Central memory CD4-positive, alpha-beta T cell (primary cell): ENCODE measurements around the gene SLC25A21.
"Not testable (repeated sequence)": the region's sequence is repeated elsewhere in the genome, so short reads cannot be mapped to it uniquely, and the experiment has no call there.

ENCODE experiments used
- DNase-seq: peaks from one replicate; pipeline ENCODE4 v3.0.0; 2022

SLC25A21 gene

DNA sequence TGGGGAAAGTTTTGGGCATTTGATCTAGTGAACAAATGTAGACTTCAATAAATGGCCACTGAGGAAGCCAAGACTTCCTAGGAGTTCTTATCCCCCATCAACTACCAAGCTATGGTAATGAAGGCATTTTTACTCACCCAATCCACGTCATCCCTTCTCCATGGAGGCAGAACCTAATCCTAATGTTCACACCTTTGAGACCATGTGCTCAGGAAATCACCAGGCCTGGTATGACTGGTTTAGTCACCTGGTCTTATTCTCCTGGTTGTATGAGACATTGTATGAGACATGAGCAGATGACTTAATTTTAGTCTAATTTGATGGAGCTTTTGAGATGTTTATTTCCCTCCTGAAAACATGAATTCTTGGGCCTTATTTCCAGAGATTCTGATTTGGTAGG lies 422.2 kb downstream of the SLC25A21 start:
- DNase-seq, result no peak

DNA sequence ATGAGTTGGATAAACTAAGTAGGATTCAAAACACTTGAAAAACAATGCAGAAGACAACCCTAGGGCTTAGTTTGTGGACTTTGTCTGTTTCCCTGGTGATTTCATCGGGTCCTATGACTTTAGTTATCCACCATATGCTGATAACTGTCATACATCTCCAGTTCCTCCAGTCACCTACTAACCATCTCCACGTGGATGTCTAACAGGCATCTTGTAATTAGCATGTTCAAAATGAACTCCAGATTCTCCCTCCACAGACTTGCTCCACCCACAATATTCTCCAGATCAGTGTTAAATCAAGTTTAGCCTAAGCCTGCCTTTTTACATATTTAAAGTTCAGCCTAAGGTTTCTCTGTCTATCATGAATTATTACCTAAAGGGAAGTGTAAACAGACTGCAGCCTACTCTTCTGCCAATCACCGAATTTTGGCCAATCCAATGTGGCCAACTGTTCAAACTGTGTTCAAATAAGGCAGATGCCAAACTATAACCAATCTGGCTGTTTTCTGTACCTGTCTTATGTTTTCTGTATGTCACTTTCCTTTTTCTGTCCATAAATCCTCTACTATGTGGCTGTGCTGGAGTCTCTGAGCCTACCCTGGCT lies 423.7 kb downstream of the SLC25A21 start:
- no peak for DNase-seq

DNA sequence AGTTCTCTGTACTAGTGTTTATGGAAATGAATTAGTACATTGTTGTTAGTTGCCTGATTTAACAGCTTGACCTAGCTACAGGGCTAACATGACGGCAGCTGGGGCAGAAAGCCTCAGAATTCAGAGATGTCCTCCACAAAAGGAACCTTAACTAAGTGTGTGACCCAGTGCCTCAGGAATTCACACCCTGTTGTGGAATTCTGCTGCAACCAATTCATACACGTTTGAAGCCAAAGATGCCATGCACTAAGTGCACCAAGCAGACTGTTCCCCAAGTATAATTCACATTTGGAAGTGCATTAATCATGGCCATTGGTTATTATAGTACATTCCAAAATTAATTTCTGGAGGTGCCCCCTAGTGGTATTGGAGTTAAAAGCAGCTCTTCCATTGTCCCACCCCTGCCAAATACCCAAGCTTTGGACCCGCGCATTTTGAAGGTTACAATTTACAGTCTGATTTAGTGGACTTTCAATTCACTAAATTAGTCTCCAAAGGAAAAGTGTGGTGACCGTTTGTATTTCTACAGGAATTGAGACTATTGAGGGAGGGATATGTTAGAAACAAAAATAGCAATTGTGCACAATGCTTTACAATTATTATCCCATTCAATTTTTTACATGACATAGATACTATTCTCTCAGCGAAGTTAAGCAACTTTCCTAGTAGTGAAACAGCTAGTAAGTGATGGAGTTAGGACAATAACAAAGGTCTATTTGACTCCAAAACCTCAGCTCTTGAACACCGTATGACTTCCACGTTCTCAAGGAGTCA lies 424.8 kb downstream of the SLC25A21 start:
- no peak for DNase-seq

DNA sequence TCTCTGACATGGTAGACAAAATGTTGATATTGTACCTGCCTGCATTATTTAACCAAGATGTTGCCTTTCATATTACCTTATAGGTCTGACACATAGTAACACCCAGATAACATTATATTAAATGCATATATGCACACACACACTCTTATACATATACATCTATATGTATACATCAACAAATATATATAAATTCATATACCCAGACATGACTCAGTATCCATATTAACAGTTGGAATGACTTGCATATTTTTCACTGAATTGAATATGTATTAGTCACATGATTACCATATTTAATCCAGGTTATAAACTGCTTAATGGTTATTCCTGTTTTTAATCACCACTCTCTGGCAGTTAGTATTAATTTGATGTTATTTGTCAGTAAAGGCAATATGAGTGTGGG lies 425.5 kb downstream of the SLC25A21 start:
- DNase-seq, result no peak

DNA sequence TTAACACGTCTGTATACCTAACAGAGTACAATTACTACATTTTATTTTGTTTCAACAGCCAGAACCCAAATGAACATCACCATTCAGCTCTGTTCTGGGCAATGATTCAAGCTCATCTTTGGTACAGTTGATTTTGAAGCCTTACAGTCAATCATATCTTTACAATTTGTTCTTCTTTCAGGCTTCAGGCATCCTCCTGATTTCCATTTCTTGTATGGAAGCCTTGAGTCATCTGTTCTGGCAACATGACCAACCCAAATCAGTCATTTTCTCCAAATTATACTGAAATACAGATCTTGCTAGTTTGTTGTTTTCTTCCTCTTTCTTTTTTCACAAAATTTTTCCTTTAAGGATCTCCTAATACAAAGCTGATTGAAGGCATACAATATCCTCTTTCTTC lies 430.5 kb downstream of the SLC25A21 start:
- no peak for DNase-seq

DNA sequence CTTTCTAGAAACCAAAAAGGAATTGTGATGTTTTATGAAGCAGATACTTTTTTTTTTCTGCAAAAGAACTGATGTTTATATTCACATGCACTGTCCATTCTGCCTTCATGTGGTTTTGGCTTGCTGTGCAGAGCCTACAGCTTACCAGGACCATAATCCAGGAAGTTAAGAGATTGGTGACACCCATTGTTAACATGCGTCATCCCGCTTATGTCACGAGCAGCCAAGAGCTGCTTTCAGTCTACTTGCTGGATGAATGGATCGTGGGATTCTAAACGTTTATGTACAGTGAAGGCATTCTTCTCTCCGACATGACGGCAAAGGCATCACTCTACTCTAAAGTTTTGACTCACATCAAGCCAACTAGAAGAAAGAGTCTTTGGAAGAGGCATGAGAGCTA lies 434.1 kb downstream of the SLC25A21 start:
- no peak for DNase-seq

DNA sequence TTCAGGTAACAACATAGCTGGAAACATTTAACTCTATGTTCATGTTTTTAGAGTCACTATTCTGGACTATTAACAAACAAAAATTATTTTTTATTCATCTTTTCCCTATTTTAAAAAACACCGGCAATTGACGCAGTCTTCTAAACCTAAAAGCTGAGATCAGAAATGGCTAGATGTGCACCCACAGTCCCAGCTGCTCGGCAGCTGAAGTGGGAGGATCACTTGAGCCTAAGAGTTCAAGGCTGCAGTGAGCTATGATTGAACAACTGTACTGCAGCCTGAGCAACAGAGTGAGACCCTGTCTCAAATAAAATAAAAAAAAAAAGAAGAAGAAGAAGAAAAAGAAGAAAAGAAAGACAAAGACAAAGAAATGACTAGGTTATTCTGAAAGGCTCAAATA lies 446.3 kb downstream of the SLC25A21 start:
- DNase-seq, result no peak

DNA sequence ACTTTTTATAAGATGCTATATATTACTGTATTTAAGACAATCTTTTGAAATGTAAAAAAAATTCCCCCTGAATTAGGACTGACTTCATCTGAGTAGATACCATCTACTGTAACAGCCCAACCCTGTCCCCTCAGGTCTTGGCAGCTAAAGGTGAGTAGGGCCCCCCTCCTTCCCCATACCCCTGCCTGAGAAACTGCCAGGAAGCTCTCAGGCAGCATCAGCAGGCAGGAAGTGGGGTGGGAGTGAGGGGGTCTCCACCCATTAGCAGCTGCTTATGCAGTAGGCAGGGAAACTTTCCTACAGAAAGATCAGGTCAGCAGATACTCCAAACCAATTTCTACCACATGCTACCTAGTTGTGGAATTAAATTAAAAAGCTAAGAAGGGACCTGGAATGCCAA lies 448.2 kb downstream of the SLC25A21 start:
- DNase-seq, result no peak

DNA sequence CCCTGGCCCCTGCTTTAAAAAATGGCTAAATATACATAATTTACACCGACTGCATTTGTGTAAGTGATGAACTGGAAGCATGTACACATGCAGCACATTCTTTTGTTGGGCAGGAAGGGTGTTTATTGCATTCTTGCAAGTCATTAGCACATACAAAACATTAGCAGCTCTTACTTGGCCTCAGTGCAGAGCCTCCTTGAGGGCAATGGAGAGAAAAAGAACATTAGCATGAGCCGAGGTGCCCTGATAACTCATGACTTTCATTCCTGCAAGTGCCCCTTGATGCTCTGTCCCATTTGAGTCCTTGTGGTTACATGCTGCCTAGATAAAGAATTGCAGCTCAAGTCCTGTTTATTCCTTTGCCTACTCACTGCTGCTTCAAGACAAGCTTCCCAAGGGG lies 448.9 kb downstream of the SLC25A21 start:
- DNase-seq, result no peak

DNA sequence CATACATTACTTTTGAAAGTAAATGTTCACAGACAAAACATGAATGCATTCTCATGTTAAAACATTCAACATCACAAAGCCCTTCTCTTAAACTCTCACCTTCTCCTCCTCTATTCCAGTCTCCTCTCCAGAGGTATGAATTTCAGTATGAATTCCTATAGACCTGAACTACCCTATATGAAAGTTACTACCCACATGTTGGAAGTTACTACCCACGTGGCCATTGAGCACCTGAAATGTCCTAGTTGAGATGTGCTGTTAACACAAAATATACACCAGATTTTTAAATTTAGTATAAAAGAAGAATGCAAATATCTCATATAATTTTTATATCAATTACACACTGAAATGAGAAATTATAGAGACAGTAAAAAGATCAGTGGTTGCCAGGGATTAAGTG lies 450.5 kb downstream of the SLC25A21 start:
- no peak for DNase-seq

DNA sequence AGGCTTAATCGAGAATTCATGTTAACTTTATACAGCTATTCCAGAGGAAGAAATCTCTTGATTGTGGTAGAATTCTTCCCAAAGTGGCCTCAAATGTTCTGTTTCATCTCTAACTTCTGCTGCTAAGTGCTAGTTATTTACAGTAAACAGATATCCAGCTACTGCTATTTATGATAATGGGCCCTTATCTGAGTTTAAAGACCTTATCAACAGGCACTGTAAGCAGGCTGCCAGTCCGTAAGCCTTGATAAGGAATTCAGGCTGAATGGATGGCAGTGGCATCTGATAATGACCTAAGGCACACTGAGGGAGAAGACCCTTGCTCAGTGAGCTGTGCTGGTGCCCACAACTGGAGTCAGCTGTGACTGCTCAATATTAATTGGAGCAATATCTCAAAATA lies 451.7 kb downstream of the SLC25A21 start:
- DNase-seq, result no peak

DNA sequence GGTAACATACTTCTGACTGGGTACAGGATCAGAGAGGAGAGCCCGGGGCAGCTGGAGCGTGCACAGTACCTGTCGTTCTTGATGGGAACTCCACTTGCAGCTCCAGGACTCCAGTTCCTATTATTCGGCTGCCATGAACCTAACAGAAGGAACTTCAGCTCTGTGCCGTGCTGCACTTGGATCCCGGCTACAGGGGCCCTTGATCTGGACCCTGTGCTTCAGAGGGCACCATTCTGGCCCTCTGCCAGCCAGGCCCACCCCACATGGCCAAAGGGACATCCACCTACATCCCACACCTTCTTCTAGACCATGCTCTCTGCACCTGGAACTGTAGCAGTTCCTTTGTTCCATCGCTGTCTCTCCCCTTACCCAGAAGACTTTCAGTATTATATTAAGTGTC lies 452.6 kb downstream of the SLC25A21 start:
- no peak for DNase-seq

DNA sequence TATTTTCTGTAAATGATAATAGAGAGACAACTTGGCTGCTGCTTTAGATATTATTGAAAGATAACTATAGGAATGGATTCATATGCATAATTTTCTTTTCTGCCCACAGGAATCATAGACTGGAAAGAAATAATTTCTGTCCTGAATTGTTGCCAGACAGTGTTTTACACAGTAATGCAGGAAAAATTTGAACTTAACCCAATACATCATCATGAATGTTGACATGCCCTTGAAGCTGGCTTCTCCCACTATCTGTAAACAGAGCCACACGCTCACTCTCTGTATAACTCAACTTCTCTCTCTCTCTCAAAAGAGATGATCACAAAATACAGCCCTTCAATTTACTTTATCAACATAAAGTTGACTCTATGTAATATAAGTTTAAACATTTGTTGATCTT lies 454.2 kb downstream of the SLC25A21 start:
- no peak for DNase-seq

DNA sequence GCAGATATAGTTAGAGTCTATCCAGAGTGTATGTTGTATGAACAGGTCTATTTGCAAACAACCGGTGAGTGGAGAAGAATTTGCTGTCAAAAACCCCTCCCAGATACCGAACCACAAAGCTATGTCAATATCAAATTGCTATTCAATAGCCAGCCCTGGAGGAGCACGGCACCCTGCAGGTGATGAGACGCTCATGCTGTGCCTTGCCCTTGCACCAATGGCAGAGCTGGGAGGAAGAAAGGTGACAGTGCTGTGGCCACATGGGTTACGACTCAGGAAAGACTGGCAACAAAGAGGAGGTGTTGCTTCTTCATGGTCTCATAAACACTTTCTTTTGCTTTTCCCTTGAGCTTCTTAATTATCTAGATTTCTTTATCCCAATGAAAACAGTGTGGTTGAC lies 455.0 kb downstream of the SLC25A21 start:
- DNase-seq, result no peak

DNA sequence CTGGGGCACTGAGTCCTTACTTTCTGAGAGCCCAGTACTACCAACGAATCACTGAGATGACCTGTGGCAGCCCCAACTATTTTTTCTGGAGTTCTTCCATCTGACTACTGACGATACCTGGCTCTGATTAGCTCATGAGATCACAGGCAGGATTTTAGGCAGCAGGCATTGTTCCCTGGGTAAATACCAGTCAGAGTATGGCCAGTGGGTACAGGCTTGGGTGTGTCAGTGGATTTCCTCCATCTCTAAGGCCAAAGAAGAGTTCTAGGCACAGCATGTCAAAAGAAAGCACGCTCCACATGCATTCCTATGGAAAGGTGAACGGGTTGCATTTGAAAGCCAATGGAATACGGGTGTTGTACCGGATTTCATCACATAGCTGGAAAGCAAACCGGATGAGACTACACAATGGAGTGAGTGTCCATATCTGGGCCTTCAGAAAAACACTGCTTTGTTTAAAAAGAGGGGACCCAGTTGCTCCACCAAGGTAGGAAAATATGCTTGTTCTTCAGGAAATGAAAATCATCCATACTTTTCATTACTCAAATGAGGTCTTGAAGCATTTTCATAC lies 455.7 kb downstream of the SLC25A21 start:
- DNase-seq, result no peak

DNA sequence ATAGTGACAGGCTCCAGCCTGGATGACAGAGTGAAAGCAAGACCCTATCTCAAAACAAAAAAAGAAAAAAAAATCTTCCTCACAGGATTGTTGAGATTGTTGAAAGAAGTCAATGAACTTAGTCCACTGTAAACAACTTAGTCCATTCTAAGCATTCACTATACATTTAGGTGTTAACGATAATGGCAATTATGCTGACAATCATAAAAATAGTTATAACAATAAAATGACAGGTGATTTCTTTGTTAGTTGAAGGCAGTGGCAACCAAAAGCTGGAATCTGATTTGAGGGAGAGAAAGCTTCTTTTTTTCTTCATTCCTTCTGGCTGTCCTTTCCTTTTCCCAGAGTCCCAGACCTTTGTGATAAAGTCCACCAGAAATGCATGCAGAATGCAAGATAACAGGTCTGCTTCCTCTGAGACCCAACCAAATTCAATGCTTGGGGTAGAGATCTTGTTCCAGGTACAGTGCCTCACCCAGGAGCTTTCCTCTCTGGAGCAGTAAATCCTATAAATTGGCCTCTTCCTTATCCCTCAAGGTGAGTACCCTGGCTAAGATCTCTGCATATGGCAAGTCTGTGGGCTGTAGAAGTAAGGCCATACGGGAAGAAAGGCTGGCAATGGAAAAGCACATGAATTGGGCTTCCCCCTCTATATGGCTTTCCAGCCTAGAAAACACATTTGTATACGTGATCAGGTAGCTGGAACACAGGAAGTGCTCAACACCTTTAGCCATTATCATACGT lies 458.3 kb downstream of the SLC25A21 start:
- DNase-seq, result no peak

DNA sequence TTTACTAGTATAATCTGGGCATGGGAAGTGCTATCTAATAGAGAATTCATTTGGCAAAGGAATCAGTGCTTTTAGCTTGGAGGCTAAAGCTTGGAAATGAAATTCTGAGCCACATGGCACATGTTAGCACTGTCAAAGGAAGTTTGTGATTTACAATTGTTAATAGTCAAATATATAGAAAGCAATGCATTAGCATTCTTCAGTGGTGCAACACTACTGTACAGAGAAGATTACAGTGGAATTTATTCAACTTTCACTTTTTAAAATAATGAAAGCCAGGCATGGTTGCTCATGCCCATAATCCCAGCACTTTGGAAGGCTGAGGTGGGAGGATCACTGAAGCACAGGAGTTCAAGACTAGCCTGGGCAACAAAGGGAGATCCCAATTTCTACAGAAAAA lies 464.8 kb downstream of the SLC25A21 start:
- DNase-seq, result no peak

DNA sequence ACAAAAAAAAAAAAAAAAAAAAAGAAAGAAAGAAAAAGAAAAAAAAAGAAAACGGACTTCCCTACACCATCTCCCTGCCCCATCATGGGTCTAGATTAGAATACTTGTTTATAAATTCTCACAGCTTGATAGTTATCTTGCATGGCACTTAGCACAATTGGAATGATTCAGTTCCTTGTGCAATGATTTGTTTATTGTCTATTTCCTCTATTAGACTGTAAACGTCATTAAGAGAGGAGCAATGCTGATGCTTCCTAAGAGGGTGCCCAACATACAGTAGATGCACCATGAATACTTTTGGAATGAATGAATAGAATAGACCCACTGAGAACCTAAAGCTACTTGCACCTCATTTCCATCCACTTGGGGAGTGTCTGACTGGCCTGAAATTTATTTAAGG lies 469.9 kb downstream of the SLC25A21 start:
- DNase-seq, result no peak

DNA sequence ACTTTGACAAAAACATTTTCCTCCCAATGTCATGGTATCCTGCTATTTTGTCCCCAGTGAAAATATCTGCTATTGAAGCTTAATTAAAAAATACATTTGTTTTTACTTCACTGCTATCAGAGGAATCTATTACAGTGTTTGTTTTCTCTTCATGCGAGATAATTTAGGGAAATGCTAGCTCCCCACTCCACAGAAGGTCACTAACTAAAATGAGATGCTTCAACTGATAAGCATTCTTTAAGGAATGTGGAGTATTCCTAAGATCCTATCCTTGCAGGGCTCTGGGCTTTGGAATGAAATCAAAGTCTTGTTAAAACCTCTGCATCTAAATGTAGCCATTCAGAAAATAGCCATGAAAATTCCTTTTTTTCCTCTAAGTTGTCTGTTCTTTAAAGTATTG lies 471.3 kb downstream of the SLC25A21 start:
- no peak for DNase-seq

DNA sequence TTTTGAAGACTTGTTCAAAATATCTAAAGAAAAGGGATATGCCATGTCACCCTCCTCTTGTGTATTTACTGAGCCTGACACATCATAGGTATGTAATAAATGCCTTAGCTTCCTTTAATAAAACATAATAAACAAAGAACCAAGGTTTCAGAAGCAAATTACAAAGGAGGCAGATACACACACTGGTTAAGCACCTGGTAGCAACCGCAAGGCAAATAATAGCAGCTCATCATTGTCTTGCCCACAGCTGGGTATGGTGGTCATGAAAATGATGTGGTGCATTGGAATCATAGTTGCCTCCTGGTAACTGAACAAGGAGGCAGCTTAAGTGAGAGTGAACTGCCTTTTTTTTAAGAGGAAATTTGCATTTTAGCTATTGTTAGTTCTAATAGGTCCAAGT lies 471.8 kb downstream of the SLC25A21 start:
- DNase-seq, result no peak

DNA sequence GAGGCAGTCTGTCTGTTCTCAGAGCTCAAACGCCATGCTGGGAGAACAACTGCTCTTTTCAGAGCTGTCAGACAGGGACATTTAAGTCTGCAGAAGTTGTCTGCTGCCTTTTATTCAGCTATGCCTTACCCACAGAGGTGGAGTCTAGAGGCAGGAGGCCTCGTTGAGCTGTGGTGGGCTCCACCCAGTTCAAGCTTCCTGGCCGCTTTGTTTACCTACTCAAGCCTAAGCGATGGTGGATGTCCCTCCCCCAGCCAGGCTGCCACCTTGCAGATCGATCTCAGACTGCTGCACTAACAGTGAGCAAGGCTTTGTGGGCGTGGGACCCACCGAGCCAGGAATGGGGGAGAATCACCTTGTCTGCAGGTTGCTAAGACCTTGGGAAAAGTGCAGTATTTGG lies 473.0 kb downstream of the SLC25A21 start:
- not testable (repeated sequence) for DNase-seq

DNA sequence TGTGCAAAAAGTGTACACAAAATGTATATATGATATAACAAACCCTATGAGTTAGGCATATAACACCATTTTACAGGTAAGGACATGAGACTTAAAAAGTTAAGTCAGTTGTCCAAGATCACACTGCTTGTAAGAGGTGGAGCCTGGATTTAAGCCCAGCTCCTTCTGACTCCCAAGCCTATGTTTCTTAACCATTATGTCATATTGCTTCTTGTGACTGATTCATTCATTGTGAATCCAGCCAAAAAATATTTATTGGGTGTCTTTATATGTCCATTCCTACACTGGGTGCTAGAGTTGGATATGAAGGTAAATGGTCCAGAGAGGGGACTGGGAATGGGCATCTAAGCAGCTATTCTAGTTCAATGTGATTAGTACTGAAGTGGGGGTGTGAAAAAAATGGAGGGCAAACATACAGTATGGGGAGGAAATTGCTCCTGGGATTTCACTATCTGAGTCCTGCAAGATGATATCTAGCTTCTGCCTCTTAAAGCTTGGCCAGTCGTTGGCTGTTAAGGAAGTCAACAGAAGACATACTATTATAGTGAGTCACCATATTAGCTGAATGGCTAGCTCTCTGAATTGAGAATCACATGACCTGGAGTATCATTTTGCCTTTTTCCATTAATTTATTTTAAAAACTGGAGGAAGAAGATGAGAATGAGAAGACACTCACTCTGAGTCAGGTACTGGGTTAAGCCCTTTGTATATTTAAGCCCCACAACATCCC lies 481.9 kb downstream of the SLC25A21 start:
- DNase-seq, result no peak

DNA sequence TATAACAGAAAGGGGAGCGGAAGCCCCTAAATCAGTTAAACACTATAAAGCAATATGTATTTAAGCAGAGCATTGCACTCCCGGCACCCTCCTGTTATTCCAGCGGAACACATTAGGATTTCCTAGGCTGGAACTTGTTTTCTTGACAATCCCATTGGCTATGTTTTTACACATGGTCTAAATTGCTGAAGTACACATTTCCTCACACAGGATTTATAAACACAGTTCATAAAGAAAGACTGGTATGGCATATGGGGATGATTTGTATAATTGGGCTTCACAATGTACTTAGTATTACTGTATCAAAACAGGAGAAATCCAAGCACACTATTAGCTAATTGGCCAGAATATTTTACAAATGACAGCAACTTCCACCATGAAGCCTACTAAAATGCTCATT lies 487.5 kb downstream of the SLC25A21 start:
- no peak for DNase-seq
